WTC11 (cell line): ENCODE data around the gene RAB1B. TPM values are rescaled to one million over a fixed set of nuclear protein-coding genes. Genes with fewer than 3 reads are reported as not detected.

Experiments
- ATAC-seq: fragments of 200-7000 bp; cut with Tn5 transposase; 2 replicates; pipeline ENCODE4 v1.10.0; 2021; ENCODE audit warnings: mild to moderate bottlenecking, moderate library complexity
- CTCF ChIA-PET: fragments of 300-600 bp; sonication (Branson Sonifier 250); formaldehyde crosslinking; loops from one replicate; lab custom pipeline; 2021; ENCODE audit warnings: antibody characterized with exemption; lab: Charles Lee
- POLR2A ChIA-PET: fragments of 350-600 bp; sonication (Branson Sonifier 250); formaldehyde crosslinking; loops from one replicate; lab custom pipeline; 2021; ENCODE audit warnings: antibody characterized with exemption; lab: Charles Lee
- DNase-seq: peaks from one replicate; pipeline ENCODE4 v3.0.0; 2021; ENCODE audit warnings: low spot score
- H3K27ac Mint-ChIP-seq: 2 replicates; pipeline ENCODE4 v1.8.0; 2021; ENCODE audit warnings: mixed read lengths
- H3K27me3 Mint-ChIP-seq: 2 replicates; pipeline ENCODE4 v1.8.0; 2021; ENCODE audit warnings: low read depth, mild to moderate bottlenecking, moderate library complexity, mixed read lengths
- H3K36me3 Mint-ChIP-seq: 2 replicates; pipeline ENCODE4 v1.8.0; 2021; ENCODE audit warnings: mixed read lengths
- H3K4me1 Mint-ChIP-seq: 2 replicates; pipeline ENCODE4 v1.8.0; 2022; ENCODE audit warnings: mixed read lengths
- H3K4me3 Mint-ChIP-seq: 2 replicates; pipeline ENCODE4 v1.8.0; 2021; ENCODE audit warnings: mild to moderate bottlenecking, moderate library complexity, mixed read lengths
- H3K9me3 Mint-ChIP-seq: 2 replicates; pipeline ENCODE4 v1.8.0; 2021; ENCODE audit warnings: mixed read lengths
- CREB1 ChIP-seq: sonication (generic); formaldehyde crosslinking; IDR thresholded peaks from 2 replicates; pipeline ENCODE4 v1.8.0; 2023; ENCODE audit warnings: mild to moderate bottlenecking, missing genetic modification reagents
- CREM ChIP-seq: sonication (generic); formaldehyde crosslinking; IDR thresholded peaks from 2 replicates; pipeline ENCODE4 v1.8.1; 2022; ENCODE audit warnings: mild to moderate bottlenecking, missing genetic modification reagents, moderate library complexity
- EMX1 ChIP-seq: fragments of 250-450 bp; sonication (Bioruptor Pico); IDR thresholded peaks from 2 replicates; pipeline ENCODE4 v1.8.0; 2021; ENCODE audit warnings: mild to moderate bottlenecking
- ETV6 ChIP-seq: sonication (generic); formaldehyde crosslinking; IDR thresholded peaks from 2 replicates; pipeline ENCODE4 v1.8.1; 2022; ENCODE audit warnings: mild to moderate bottlenecking, missing genetic modification reagents
- FOXJ3 ChIP-seq: sonication (generic); formaldehyde crosslinking; IDR thresholded peaks from 2 replicates; pipeline ENCODE4 v1.9.0; 2021; ENCODE audit warnings: missing genetic modification reagents, mild to moderate bottlenecking, borderline replicate concordance
- FOXP1 ChIP-seq: sonication (generic); formaldehyde crosslinking; IDR thresholded peaks from 2 replicates; pipeline ENCODE4 v1.8.0; 2022; ENCODE audit warnings: missing genetic modification reagents, mild to moderate bottlenecking, moderate library complexity, borderline replicate concordance
- GRHL2 ChIP-seq: fragments of 250-450 bp; sonication (Bioruptor Pico); IDR thresholded peaks from 2 replicates; pipeline ENCODE4 v1.8.0; 2022; ENCODE audit warnings: mild to moderate bottlenecking, moderate library complexity; ENCODE audit not compliant: insufficient replicate concordance, severe bottlenecking
- JAZF1 ChIP-seq: fragments of 250-450 bp; sonication (Bioruptor Pico); IDR thresholded peaks from 2 replicates; pipeline ENCODE4 v1.9.0; 2021; ENCODE audit warnings: moderate library complexity, mild to moderate bottlenecking, inconsistent platforms
- KAT7 ChIP-seq: sonication (generic); formaldehyde crosslinking; IDR thresholded peaks from 2 replicates; pipeline ENCODE4 v1.8.1; 2023; ENCODE audit warnings: missing genetic modification reagents, mild to moderate bottlenecking, borderline replicate concordance
- MYBL2 ChIP-seq: sonication (generic); formaldehyde crosslinking; IDR thresholded peaks from 2 replicates; pipeline ENCODE4 v1.8.1; 2023; ENCODE audit warnings: mild to moderate bottlenecking, moderate library complexity, missing genetic modification reagents
- NFATC4 ChIP-seq: fragments of 250-450 bp; sonication (Bioruptor Pico); IDR thresholded peaks from 2 replicates; pipeline ENCODE4 v1.9.0; 2021; ENCODE audit warnings: mild to moderate bottlenecking
- NFYB ChIP-seq: sonication (generic); formaldehyde crosslinking; conservative IDR thresholded peaks from 2 replicates; pipeline ENCODE4 v1.8.0; 2022; ENCODE audit warnings: low read depth, missing genetic modification reagents
- RELA ChIP-seq: sonication (generic); formaldehyde crosslinking; IDR thresholded peaks from 2 replicates; pipeline ENCODE4 v1.8.1; 2022; ENCODE audit warnings: missing genetic modification reagents, mild to moderate bottlenecking, borderline replicate concordance
- SMAD4 ChIP-seq: sonication (generic); formaldehyde crosslinking; IDR thresholded peaks from 2 replicates; pipeline ENCODE4 v1.8.0; 2022; ENCODE audit warnings: mild to moderate bottlenecking, missing genetic modification reagents
- SOX15 ChIP-seq: fragments of 250-450 bp; sonication (Bioruptor Pico); IDR thresholded peaks from 2 replicates; pipeline ENCODE4 v1.9.0; 2021; ENCODE audit warnings: mild to moderate bottlenecking
- TP53 ChIP-seq: sonication (generic); formaldehyde crosslinking; IDR thresholded peaks from 2 replicates; pipeline ENCODE4 v1.8.1; 2023; ENCODE audit warnings: mild to moderate bottlenecking, missing genetic modification reagents
- ZNF219 ChIP-seq: sonication (generic); formaldehyde crosslinking; IDR thresholded peaks from 2 replicates; pipeline ENCODE4 v1.8.0; 2023; ENCODE audit warnings: missing genetic modification reagents, mild to moderate bottlenecking, borderline replicate concordance
- ZNF232 ChIP-seq: sonication (generic); formaldehyde crosslinking; IDR thresholded peaks from 2 replicates; pipeline ENCODE4 v1.8.0; 2022; ENCODE audit warnings: mild to moderate bottlenecking, missing genetic modification reagents
- ZNF263 ChIP-seq: sonication (generic); formaldehyde crosslinking; IDR thresholded peaks from 2 replicates; pipeline ENCODE4 v1.8.1; 2022; ENCODE audit warnings: low read depth, mild to moderate bottlenecking, moderate library complexity, missing genetic modification reagents
- ZNF317 ChIP-seq: sonication (generic); formaldehyde crosslinking; IDR thresholded peaks from 2 replicates; pipeline ENCODE4 v1.8.1; 2023; ENCODE audit warnings: low read depth, mild to moderate bottlenecking, moderate library complexity, missing genetic modification reagents, borderline replicate concordance
- ZNF396 ChIP-seq: fragments of 250-450 bp; sonication (Bioruptor Pico); IDR thresholded peaks from 2 replicates; pipeline ENCODE4 v1.8.0; 2021; ENCODE audit warnings: mild to moderate bottlenecking, moderate library complexity, borderline replicate concordance
- ZNF671 ChIP-seq: fragments of 250-450 bp; sonication (Bioruptor Pico); IDR thresholded peaks from 2 replicates; pipeline ENCODE4 v1.8.0; 2021; ENCODE audit warnings: mild to moderate bottlenecking
- total RNA-seq: library from RNA; stranded (reverse); gene quantifications from 3 replicates; pipeline ENCODE4 v1.2.3, GENCODE V29; 2021
- TF ChIP-seq, protein P1 (sequence below): fragments of 250-450 bp; sonication (Bioruptor Pico); IDR thresholded peaks from 2 replicates; pipeline ENCODE4 v1.9.0; 2021; ENCODE audit warnings: mild to moderate bottlenecking
- TF ChIP-seq, protein P2 (sequence below): fragments of 250-450 bp; sonication (Bioruptor Pico); IDR thresholded peaks from 2 replicates; pipeline ENCODE4 v1.9.0; 2021; ENCODE audit warnings: mild to moderate bottlenecking, borderline replicate concordance
- TF ChIP-seq, protein P3 (sequence below): fragments of 250-450 bp; sonication (Bioruptor Pico); IDR thresholded peaks from 2 replicates; pipeline ENCODE4 v1.9.0; 2021; ENCODE audit warnings: moderate library complexity, mild to moderate bottlenecking, inconsistent platforms, borderline replicate concordance
- TF ChIP-seq, protein P4 (sequence below): sonication (generic); formaldehyde crosslinking; IDR thresholded peaks from 2 replicates; pipeline ENCODE4 v1.8.1; 2023; ENCODE audit warnings: mild to moderate bottlenecking, missing genetic modification reagents
- TF ChIP-seq, protein P5 (sequence below): sonication (generic); formaldehyde crosslinking; IDR thresholded peaks from 2 replicates; pipeline ENCODE4 v1.8.1; 2022; ENCODE audit warnings: missing genetic modification reagents, borderline replicate concordance
- TF ChIP-seq, protein P6 (sequence below): fragments of 200-600 bp; IDR thresholded peaks from 2 replicates; pipeline ENCODE4 v1.8.0; 2022; ENCODE audit warnings: antibody characterized with exemption

The RAB1B gene
- total RNA-seq, 1 experiment from 2014 or later, result 125 TPM

DNA sequence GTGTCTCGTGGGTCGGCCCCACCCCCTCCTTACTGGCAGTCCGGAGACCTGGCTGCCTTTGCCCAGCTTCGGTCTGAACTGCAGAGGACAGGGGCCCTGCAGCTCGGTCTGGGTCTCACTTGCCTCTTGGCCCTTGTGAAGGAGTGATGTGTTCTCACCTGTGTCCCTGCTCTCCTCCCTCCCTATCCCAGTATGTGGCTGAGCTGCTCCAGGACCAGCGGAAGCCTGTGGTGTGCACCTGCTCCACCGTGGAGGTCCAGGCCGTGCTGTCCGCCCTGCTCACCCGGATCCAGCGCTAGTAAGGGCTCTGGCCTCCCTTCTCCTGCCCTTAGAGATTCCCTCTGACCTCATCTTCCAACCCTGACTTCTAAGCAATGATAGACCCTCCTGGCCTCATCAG is 35.7 kb upstream of the RAB1B start:
- H3K27ac Mint-ChIP-seq, result no peak overlapping the region
- H3K4me3 Mint-ChIP-seq, result no peak overlapping the region
- TF ChIP-seq, protein P1, sequence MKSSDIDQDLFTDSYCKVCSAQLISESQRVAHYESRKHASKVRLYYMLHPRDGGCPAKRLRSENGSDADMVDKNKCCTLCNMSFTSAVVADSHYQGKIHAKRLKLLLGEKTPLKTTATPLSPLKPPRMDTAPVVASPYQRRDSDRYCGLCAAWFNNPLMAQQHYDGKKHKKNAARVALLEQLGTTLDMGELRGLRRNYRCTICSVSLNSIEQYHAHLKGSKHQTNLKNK (CRISPR knock-in tag), result no peak
- TF ChIP-seq, protein P2, sequence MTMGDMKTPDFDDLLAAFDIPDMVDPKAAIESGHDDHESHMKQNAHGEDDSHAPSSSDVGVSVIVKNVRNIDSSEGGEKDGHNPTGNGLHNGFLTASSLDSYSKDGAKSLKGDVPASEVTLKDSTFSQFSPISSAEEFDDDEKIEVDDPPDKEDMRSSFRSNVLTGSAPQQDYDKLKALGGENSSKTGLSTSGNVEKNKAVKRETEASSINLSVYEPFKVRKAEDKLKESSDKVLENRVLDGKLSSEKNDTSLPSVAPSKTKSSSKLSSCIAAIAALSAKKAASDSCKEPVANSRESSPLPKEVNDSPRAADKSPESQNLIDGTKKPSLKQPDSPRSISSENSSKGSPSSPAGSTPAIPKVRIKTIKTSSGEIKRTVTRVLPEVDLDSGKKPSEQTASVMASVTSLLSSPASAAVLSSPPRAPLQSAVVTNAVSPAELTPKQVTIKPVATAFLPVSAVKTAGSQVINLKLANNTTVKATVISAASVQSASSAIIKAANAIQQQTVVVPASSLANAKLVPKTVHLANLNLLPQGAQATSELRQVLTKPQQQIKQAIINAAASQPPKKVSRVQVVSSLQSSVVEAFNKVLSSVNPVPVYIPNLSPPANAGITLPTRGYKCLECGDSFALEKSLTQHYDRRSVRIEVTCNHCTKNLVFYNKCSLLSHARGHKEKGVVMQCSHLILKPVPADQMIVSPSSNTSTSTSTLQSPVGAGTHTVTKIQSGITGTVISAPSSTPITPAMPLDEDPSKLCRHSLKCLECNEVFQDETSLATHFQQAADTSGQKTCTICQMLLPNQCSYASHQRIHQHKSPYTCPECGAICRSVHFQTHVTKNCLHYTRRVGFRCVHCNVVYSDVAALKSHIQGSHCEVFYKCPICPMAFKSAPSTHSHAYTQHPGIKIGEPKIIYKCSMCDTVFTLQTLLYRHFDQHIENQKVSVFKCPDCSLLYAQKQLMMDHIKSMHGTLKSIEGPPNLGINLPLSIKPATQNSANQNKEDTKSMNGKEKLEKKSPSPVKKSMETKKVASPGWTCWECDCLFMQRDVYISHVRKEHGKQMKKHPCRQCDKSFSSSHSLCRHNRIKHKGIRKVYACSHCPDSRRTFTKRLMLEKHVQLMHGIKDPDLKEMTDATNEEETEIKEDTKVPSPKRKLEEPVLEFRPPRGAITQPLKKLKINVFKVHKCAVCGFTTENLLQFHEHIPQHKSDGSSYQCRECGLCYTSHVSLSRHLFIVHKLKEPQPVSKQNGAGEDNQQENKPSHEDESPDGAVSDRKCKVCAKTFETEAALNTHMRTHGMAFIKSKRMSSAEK (CRISPR knock-in tag), result no peak
- TF ChIP-seq, protein P3, sequence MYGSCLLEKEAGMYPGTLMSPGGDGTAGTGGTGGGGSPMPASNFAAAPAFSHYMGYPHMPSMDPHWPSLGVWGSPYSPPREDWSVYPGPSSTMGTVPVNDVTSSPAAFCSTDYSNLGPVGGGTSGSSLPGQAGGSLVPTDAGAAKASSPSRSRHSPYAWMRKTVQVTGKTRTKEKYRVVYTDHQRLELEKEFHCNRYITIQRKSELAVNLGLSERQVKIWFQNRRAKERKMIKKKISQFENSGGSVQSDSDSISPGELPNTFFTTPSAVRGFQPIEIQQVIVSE (CRISPR knock-in tag), result no peak
- TF ChIP-seq ZNF232 (CRISPR knock-in tag), result no peak
- no peak for TF ChIP-seq GRHL2
- TF ChIP-seq CREB1 (CRISPR knock-in tag), result no peak
- TF ChIP-seq CREM (CRISPR knock-in tag), result no peak
- TF ChIP-seq NFATC4 (CRISPR knock-in tag), result no peak
- TF ChIP-seq ZNF263, result no peak
- no peak for TF ChIP-seq RELA
- no peak for TF ChIP-seq ZNF317
- no peak for TF ChIP-seq SMAD4 (CRISPR knock-in tag)
- no peak for TF ChIP-seq ZNF396 (CRISPR knock-in tag)
- no peak for TF ChIP-seq TP53 (CRISPR knock-in tag)
- TF ChIP-seq, protein P4, sequence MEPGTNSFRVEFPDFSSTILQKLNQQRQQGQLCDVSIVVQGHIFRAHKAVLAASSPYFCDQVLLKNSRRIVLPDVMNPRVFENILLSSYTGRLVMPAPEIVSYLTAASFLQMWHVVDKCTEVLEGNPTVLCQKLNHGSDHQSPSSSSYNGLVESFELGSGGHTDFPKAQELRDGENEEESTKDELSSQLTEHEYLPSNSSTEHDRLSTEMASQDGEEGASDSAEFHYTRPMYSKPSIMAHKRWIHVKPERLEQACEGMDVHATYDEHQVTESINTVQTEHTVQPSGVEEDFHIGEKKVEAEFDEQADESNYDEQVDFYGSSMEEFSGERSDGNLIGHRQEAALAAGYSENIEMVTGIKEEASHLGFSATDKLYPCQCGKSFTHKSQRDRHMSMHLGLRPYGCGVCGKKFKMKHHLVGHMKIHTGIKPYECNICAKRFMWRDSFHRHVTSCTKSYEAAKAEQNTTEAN, result no peak
- TF ChIP-seq, protein P5, sequence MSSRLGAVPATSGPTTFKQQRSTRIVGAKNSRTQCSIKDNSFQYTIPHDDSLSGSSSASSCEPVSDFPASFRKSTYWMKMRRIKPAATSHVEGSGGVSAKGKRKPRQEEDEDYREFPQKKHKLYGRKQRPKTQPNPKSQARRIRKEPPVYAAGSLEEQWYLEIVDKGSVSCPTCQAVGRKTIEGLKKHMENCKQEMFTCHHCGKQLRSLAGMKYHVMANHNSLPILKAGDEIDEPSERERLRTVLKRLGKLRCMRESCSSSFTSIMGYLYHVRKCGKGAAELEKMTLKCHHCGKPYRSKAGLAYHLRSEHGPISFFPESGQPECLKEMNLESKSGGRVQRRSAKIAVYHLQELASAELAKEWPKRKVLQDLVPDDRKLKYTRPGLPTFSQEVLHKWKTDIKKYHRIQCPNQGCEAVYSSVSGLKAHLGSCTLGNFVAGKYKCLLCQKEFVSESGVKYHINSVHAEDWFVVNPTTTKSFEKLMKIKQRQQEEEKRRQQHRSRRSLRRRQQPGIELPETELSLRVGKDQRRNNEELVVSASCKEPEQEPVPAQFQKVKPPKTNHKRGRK (CRISPR knock-in tag), result no peak
- TF ChIP-seq KAT7 (CRISPR knock-in tag), result no peak
- no peak for TF ChIP-seq FOXP1
- H3K27me3 Mint-ChIP-seq, result no peaks in the 10 kb centered on the region
- POLR2A ChIA-PET, result no interaction called here
- H3K4me1 Mint-ChIP-seq, result peaks cover 19% of the 10 kb centered on the region
- DNase-seq (no peak), ATAC-seq (no peak)
- H3K9me3 Mint-ChIP-seq, result no peaks in the 10 kb centered on the region
- no peaks in the 10 kb centered on the region for H3K36me3 Mint-ChIP-seq
- CTCF ChIA-PET, result interaction anchor here (0.9 to 3.1 kb wide), 2 partner anchors 10 to 50 kb away, joined by 3 to 12 read pairs; no protein-coding TSS in a partner anchor

DNA sequence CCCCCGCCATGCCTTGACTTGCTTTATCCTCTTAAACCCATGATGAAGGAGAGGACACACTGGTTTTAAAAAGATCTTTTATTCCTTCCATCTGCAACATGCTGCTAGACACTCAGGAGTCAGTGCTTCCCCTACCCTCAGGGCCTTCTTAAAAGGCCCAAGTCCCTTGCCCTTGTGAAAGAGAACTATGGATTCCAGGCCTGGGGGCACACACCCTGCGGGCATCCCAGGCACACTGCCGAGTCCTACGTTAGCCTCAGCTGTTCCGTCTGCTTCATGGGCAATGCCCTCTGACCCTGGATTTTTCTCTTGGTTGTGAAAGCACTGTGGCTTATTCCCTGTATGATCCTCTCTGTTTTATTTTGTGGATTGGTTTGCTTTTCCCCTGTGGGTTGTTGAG is 35.1 kb upstream of the RAB1B start:
- CTCF ChIA-PET, result interaction anchor here (3.1 kb wide), 1 partner anchor 11 kb away, joined by 12 read pairs; no protein-coding TSS in a partner anchor
- no peak for DNase-seq
- Mint-ChIP-seq H3K4me1 (peaks cover 16% of the 10 kb centered on the region), H3K9me3 (no peaks in the 10 kb centered on the region), H3K27me3 (no peaks in the 10 kb centered on the region), H3K27ac (no peak overlapping the region), H3K36me3 (no peaks in the 10 kb centered on the region), H3K4me3 (no peak overlapping the region)
- POLR2A ChIA-PET, result no interaction called here
- no peak for ATAC-seq
- no peak for TF ChIP-seq ZNF671 (CRISPR knock-in tag)
- TF ChIP-seq SOX15 (CRISPR knock-in tag), result no peak
- TF ChIP-seq ETV6 (CRISPR knock-in tag), result no peak
- no peak for TF ChIP-seq KAT7 (CRISPR knock-in tag)
- TF ChIP-seq ZNF219, result no peak
- no peak for TF ChIP-seq EMX1 (CRISPR knock-in tag)
- no peak for TF ChIP-seq FOXJ3
- no peak for TF ChIP-seq CREB1 (CRISPR knock-in tag)
- TF ChIP-seq, protein P6, sequence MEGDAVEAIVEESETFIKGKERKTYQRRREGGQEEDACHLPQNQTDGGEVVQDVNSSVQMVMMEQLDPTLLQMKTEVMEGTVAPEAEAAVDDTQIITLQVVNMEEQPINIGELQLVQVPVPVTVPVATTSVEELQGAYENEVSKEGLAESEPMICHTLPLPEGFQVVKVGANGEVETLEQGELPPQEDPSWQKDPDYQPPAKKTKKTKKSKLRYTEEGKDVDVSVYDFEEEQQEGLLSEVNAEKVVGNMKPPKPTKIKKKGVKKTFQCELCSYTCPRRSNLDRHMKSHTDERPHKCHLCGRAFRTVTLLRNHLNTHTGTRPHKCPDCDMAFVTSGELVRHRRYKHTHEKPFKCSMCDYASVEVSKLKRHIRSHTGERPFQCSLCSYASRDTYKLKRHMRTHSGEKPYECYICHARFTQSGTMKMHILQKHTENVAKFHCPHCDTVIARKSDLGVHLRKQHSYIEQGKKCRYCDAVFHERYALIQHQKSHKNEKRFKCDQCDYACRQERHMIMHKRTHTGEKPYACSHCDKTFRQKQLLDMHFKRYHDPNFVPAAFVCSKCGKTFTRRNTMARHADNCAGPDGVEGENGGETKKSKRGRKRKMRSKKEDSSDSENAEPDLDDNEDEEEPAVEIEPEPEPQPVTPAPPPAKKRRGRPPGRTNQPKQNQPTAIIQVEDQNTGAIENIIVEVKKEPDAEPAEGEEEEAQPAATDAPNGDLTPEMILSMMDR, result no peak
- no peak for TF ChIP-seq NFYB (CRISPR knock-in tag)
- TF ChIP-seq MYBL2 (CRISPR knock-in tag), result no peak
- TF ChIP-seq JAZF1, result no peak
